ENCODE data around the gene GSTT2. TPM values are rescaled to one million over a fixed set of nuclear protein-coding genes. Genes with fewer than 3 reads are reported as not detected.

GSTT2 gene
- 0.09 and 0.14 TPM in 2 replicates for total RNA-seq

GRCh38 chr22:23979557-23980240 lies at the start of gene GSTT2:
GSTT2 (plus strand) TSS chr22:23980134.

GRCh38 chr22:23961084-23961771 lies 18.7 kb upstream of the GSTT2 start, which contains the start of gene GSTT2B:
GSTT2B (minus strand) TSS chr22:23961195; CDS start chr22:23961131, 64 bp downstream.

GRCh38 chr22:23966568-23966967 lies 13.4 kb upstream of the GSTT2 start, which contains the start of gene DDTL:
DDTL (plus strand) TSS chr22:23966888; CDS start chr22:23966915, 27 bp downstream.

GRCh38 chr22:23974345-23974744 lies 5.6 kb upstream of the GSTT2 start, which contains the start of gene DDT:
DDT (minus strand) TSS chr22:23974441; CDS start chr22:23974414, 27 bp downstream.

GRCh38 chr22:24005201-24005600 lies 25.3 kb downstream of the GSTT2 start, which contains the start of gene GSTT4:
GSTT4 (minus strand) TSS chr22:24005453; CDS start chr22:24005356, 97 bp downstream.

Other genes with a start within 250 kb of the GSTT2 start
- gene ZNF70, start 229.0 kb upstream of the GSTT2 start, total RNA-seq = 2.6 and 3.4 TPM in 2 replicates
- gene VPREB3, start 225.7 kb upstream of the GSTT2 start, total RNA-seq = not detected in 2 replicates
- gene C22orf15, start 217.1 kb upstream of the GSTT2 start, total RNA-seq = 3.0 and 4.3 TPM in 2 replicates
- gene CHCHD10, start 212.2 kb upstream of the GSTT2 start, total RNA-seq = 2.8 and 6.0 TPM in 2 replicates
- gene MMP11, start 207.3 kb upstream of the GSTT2 start, total RNA-seq = 9.2 and 19.8 TPM in 2 replicates
- gene SMARCB1, start 193.2 kb upstream of the GSTT2 start, total RNA-seq = 17.4 and 23.4 TPM in 2 replicates
- gene DERL3, start 141.1 kb upstream of the GSTT2 start, total RNA-seq = 0.14 and 0.37 TPM in 2 replicates
- 11.9 and 13.1 TPM in 2 replicates for gene SLC2A11, start 122.3 kb upstream of the GSTT2 start, total RNA-seq
- gene MIF, start 85.8 kb upstream of the GSTT2 start, total RNA-seq = 460 and 480 TPM in 2 replicates
- gene GSTT2B, start 18.9 kb upstream of the GSTT2 start, total RNA-seq = 7.0 and 7.2 TPM in 2 replicates
- 0.85 and 0.92 TPM in 2 replicates for gene DDTL, start 13.2 kb upstream of the GSTT2 start, total RNA-seq
- gene DDT, start 5.7 kb upstream of the GSTT2 start, total RNA-seq = 88.7 and 111 TPM in 2 replicates
- not detected in 2 replicates for gene GSTT4, start 25.3 kb downstream of the GSTT2 start, total RNA-seq
- 25.6 and 38.6 TPM in 2 replicates for gene CABIN1, start 31.2 kb downstream of the GSTT2 start, total RNA-seq
- 2.8 and 3.7 TPM in 2 replicates for gene SUSD2, start 201.4 kb downstream of the GSTT2 start, total RNA-seq